Endothelial cell of umbilical vein (primary cell): ENCODE data around the gene TBC1D4. TPM values are rescaled to one million over a fixed set of nuclear protein-coding genes. Genes with fewer than 3 reads are reported as not detected.

Source experiments
- BruUV-seq: library from RNA; stranded (reverse); fragments of 400-500 nt; replicated peaks from 2 replicates; lab custom pipeline; 2021; lab: Mats Ljungman, UMichigan
- CTCF ChIA-PET: fragments of 300-600, 350-600 bp; sonication (Branson Sonifier 250); formaldehyde crosslinking; loops from one replicate; lab custom pipeline; 2021; ENCODE audit warnings: antibody characterized with exemption, inconsistent platforms; lab: Charles Lee
- POLR2A ChIA-PET: fragments of 300-600, 350-600 bp; sonication (Branson Sonifier 250); formaldehyde crosslinking; loops from one replicate; lab custom pipeline; 2021; ENCODE audit warnings: antibody characterized with exemption, inconsistent platforms; lab: Charles Lee
- DNase-seq: peaks from one replicate; pipeline ENCODE4 v3.0.0-alpha.2; 2011; ENCODE audit warnings: low read depth, low spot score
- FAIRE-seq: peaks from 2 replicates; lab custom pipeline; 2011; peaks lifted over from hg19 to GRCh38; lab: Jason Lieb, UNC
- H2AFZ ChIP-seq: 2 replicates; pipeline ENCODE4 v1.6.0; 2012; ENCODE audit warnings: low read depth, low read length, control low read depth, inconsistent platforms
- H3K27ac ChIP-seq: 2 replicates; pipeline ENCODE4 v1.5.1; 2011; ENCODE audit warnings: low read depth, mild to moderate bottlenecking, control low read depth, low read length, moderate library complexity; ENCODE audit not compliant: insufficient read depth
- H3K27me3 ChIP-seq, 2 experiments: 2 replicates each; pipeline versions ENCODE4 v1.6.0 to v1.6.1; 2011; ENCODE audit warnings: low read length in 2 of 2, mixed read lengths in 1 of 2; ENCODE audit not compliant: control insufficient read depth in 2 of 2, insufficient read depth in 2 of 2
- H3K36me3 ChIP-seq, 2 experiments: 2 replicates in 1 of 2; 3 replicates in 1 of 2; pipeline ENCODE4 v1.5.1; 2011; ENCODE audit warnings: low read length in 2 of 2, mild to moderate bottlenecking in 1 of 2, moderate library complexity in 1 of 2; ENCODE audit not compliant: control insufficient read depth in 2 of 2, insufficient read depth in 2 of 2; ENCODE audit errors: extremely low read depth in 1 of 2
- H3K4me1 ChIP-seq: 3 replicates; pipeline ENCODE4 v1.5.1; 2011; ENCODE audit warnings: mild to moderate bottlenecking, low read length; ENCODE audit not compliant: control insufficient read depth, insufficient read depth; ENCODE audit errors: extremely low read depth
- H3K4me2 ChIP-seq: 2 replicates; pipeline ENCODE4 v1.6.1; 2011; ENCODE audit warnings: low read length, control low read depth, mixed read lengths; ENCODE audit not compliant: insufficient read depth
- H3K4me3 ChIP-seq, 3 experiments: fragments of 200-600 bp in 1 of 3; sonication (generic), shearing (Covaris generic) in 1 of 3; replicated peaks in 1 of 3; 2 replicates each; pipeline ENCODE4 v1.5.1; 2011 to 2016; ENCODE audit warnings: control low read depth in 3 of 3, low read length in 3 of 3, mild to moderate bottlenecking in 2 of 3, inconsistent platforms in 1 of 3, low read depth in 1 of 3, moderate library complexity in 1 of 3; ENCODE audit not compliant: insufficient read depth in 1 of 3
- H3K79me2 ChIP-seq: 2 replicates; pipeline ENCODE4 v1.6.0; 2012; ENCODE audit warnings: low read length, inconsistent platforms; ENCODE audit not compliant: control insufficient read depth, insufficient read depth
- H3K9ac ChIP-seq: replicated peaks from 2 replicates; pipeline ENCODE3; 2011; ENCODE audit warnings: low read length, control low read depth; ENCODE audit not compliant: insufficient read depth; ENCODE audit errors: extremely low read depth
- H3K9me1 ChIP-seq: replicated peaks from 3 replicates; pipeline ENCODE4 v1.6.0; 2011; ENCODE audit warnings: mild to moderate bottlenecking, low read length; ENCODE audit not compliant: control insufficient read depth, insufficient read depth; ENCODE audit errors: extremely low read depth
- H3K9me3 ChIP-seq: replicated peaks from 2 replicates; pipeline ENCODE4 v1.5.1; 2012; ENCODE audit warnings: low read length, inconsistent platforms; ENCODE audit not compliant: control insufficient read depth, insufficient read depth
- H4K20me1 ChIP-seq: replicated peaks from 2 replicates; pipeline ENCODE3; 2011; ENCODE audit warnings: mild to moderate bottlenecking, low read length; ENCODE audit not compliant: control insufficient read depth, insufficient read depth; ENCODE audit errors: extremely low read depth
- CTCF ChIP-seq, 2 donors: IDR thresholded peaks; 1 replicate in 1 of 2; 2 replicates in 1 of 2; pipeline ENCODE4 v1.5.1; 2011; ENCODE audit warnings: low read length in 2 of 2, mild to moderate bottlenecking in 2 of 2, moderate library complexity in 2 of 2, control low read depth in 1 of 2, inconsistent platforms in 1 of 2, low read depth in 1 of 2; ENCODE audit not compliant: insufficient read depth in 1 of 2; ENCODE audit errors: extremely low read depth in 1 of 2
- EZH2 ChIP-seq: IDR thresholded peaks from 2 replicates; pipeline ENCODE4 v1.6.1; 2012; ENCODE audit warnings: borderline replicate concordance, low read depth, mild to moderate bottlenecking, moderate library complexity, low read length, inconsistent platforms; ENCODE audit not compliant: severe bottlenecking
- FOS ChIP-seq: IDR thresholded peaks from 2 replicates; pipeline ENCODE4 v1.6.1; 2011; ENCODE audit warnings: mild to moderate bottlenecking, low read length, moderate library complexity, borderline replicate concordance; ENCODE audit not compliant: insufficient read depth
- GATA2 ChIP-seq: IDR thresholded peaks from 2 replicates; pipeline ENCODE4 v1.7.0; 2011; ENCODE audit warnings: low read depth, mild to moderate bottlenecking, moderate library complexity, mixed read lengths, low read length; ENCODE audit not compliant: insufficient read length, insufficient read depth
- JUN ChIP-seq: IDR thresholded peaks from 2 replicates; pipeline ENCODE4 v1.6.1; 2011; ENCODE audit warnings: borderline replicate concordance, low read depth; ENCODE audit not compliant: insufficient read length, insufficient read depth
- MAX ChIP-seq: IDR thresholded peaks from 2 replicates; pipeline ENCODE4 v1.6.1; 2011; ENCODE audit not compliant: insufficient read depth, insufficient read length
- MYC ChIP-seq: IDR thresholded peaks from one replicate; pipeline ENCODE4 v1.6.1; 2011; ENCODE audit warnings: mild to moderate bottlenecking, low read depth, low read length
- POLR2A ChIP-seq: IDR thresholded peaks from 2 replicates; pipeline ENCODE4 v1.6.1; 2012; ENCODE audit warnings: low read depth, mild to moderate bottlenecking, control low read depth, low read length
- POLR2AphosphoS5 ChIP-seq: IDR thresholded peaks from 2 replicates; pipeline ENCODE4 v1.6.1; 2012; ENCODE audit warnings: low read depth, mild to moderate bottlenecking, control low read depth, low read length, moderate library complexity; ENCODE audit not compliant: insufficient read depth
- dilution Hi-C: fragments of 300-500 bp; cut with MboI; formaldehyde crosslinking; loops from one replicate; pipeline ENCODE4 v1.15.0; 2019; ENCODE audit warnings: low sequenced_read_pairs; ENCODE audit not compliant: extremely low pct_ligation_motif_present
- intact Hi-C: fragments of 100-400 bp; cut with micrococcal nuclease; formaldehyde crosslinking; loops from one replicate; pipeline ENCODE4 v1.10.0; 2022
- polyA plus RNA-seq, 4 experiments: library from polyadenylated mRNA; depleted of rRNA in 3 of 4; stranded (reverse) in 3 of 4; unstranded in 1 of 4; fragments of >200 nt; gene quantifications; 2 replicates each; pipeline versions ENCODE4 v1.2.1 to v1.2.3, GENCODE V29; 2011 to 2012; ENCODE audit warnings: missing spikeins in 1 of 4
- total RNA-seq: library from RNA; stranded (reverse); gene quantifications from 2 replicates; pipeline ENCODE4 v1.2.3, GENCODE V29; 2021

TBC1D4 gene
- total and polyA plus RNA-seq, 2 donors (not counting 3 experiments of a cell fraction or from before 2014, with no cell fraction given), result 58.3 to 81.0 TPM

GRCh38 chr13:75255653-75256052 is 226.3 kb downstream of the TBC1D4 start:
- H3K79me2 ChIP-seq, result no peaks in the 10 kb centered on the region
- no peaks in the 10 kb centered on the region for H3K36me3 ChIP-seq
- no peak overlapping the region for H3K4me2 ChIP-seq
- H3K9me3 ChIP-seq, result no peaks in the 10 kb centered on the region
- no peak overlapping the region for H3K27ac ChIP-seq
- no peak for DNase-seq
- H3K9ac ChIP-seq, result no peak overlapping the region
- no TSS peak for BruUV-seq
- FAIRE-seq, result no peak
- POLR2A ChIA-PET, result no interaction called here
- peaks cover 15 to 39% of the 10 kb centered on the region in 2 experiments for H3K27me3 ChIP-seq
- H4K20me1 ChIP-seq, result no peaks in the 10 kb centered on the region
- no peak overlapping the region for H2AFZ ChIP-seq
- intact Hi-C loops (loop anchor here (5.0 kb wide), 1 partner anchor 1418 kb away; no protein-coding TSS in a partner anchor), dilution Hi-C loops (no loop called here)
- no peak for TF ChIP-seq POLR2A
- TF ChIP-seq POLR2AphosphoS5, result no peak
- TF ChIP-seq FOS, result no peak
- TF ChIP-seq JUN, result no peak
- CTCF ChIA-PET, result interaction anchor here (0.7 kb wide), 1 partner anchor 36 kb away, joined by 3 read pairs; no protein-coding TSS in a partner anchor
- no peaks in the 10 kb centered on the region for H3K4me1 ChIP-seq
- H3K4me3 ChIP-seq, result no peak overlapping the region
- H3K9me1 ChIP-seq, result no peaks in the 10 kb centered on the region

- Histone ChIP-seq H3K79me2 (no peaks in the 10 kb centered on the region), H3K4me2 (no peak overlapping the region), H3K36me3 (no peaks in the 10 kb centered on the region), H3K4me1 (no peaks in the 10 kb centered on the region), H3K27ac (no peak overlapping the region), H3K4me3 (no peak overlapping the region), H2AFZ (no peak overlapping the region), H4K20me1 (no peaks in the 10 kb centered on the region), H3K9me1 (no peaks in the 10 kb centered on the region), H3K9me3 (no peaks in the 10 kb centered on the region), H3K9ac (no peak overlapping the region), H3K27me3 (peaks cover 15 to 39% of the 10 kb centered on the region in 2 experiments)
- ChIA-PET POLR2A (no interaction called here), CTCF (no interaction called here)
- intact Hi-C loops (loop anchor here (5.0 kb wide), 1 partner anchor 1418 kb away; no protein-coding TSS in a partner anchor), dilution Hi-C loops (no loop called here)
- no peak for TF ChIP-seq POLR2A
- no peak for TF ChIP-seq MAX
- no peak for TF ChIP-seq POLR2AphosphoS5
- no peak for TF ChIP-seq EZH2
- no peak for TF ChIP-seq MYC
- TF ChIP-seq GATA2, result no peak
- no peak for TF ChIP-seq JUN
- TF ChIP-seq FOS, result no peak
- TF ChIP-seq CTCF (IDR thresholded peaks at IDR 0.05; ENCODE audit: extremely low read depth in 1 of 2, insufficient read depth in 1 of 2, low read depth in 1 of 2, low read length in 2 of 2), result no peak
- no peak for DNase-seq
- no TSS peak for BruUV-seq
- FAIRE-seq, result no peak
Observed at GRCh38 chr13:75255147-75255546, 226.8 kb downstream of the TBC1D4 start.
